Parathyroid adenoma (tissue), 2 donors: ENCODE results near the gene CAMTA1.

Experiments
- H2AFZ ChIP-seq: fragments of 300-600 bp; sonication (generic); one replicate; pipeline ENCODE4 v1.7.0; 2017; ENCODE audit warnings: antibody characterized with exemption, mild to moderate bottlenecking
- H3K27ac ChIP-seq: fragments of 300-600 bp; sonication (generic); one replicate; pipeline ENCODE4 v1.7.0; 2017
- H3K27me3 ChIP-seq: fragments of 300-600 bp; sonication (generic); one replicate; pipeline ENCODE4 v1.7.0; 2017; ENCODE audit warnings: low read length; ENCODE audit not compliant: control insufficient read depth, insufficient read depth
- H3K36me3 ChIP-seq: fragments of 300-600 bp; sonication (generic); one replicate; pipeline ENCODE4 v1.7.0; 2017; ENCODE audit warnings: low read length; ENCODE audit not compliant: control insufficient read depth, insufficient read depth
- H3K4me1 ChIP-seq: fragments of 300-600 bp; sonication (generic); one replicate; pipeline ENCODE4 v1.7.0; 2017; ENCODE audit warnings: control low read depth
- H3K4me2 ChIP-seq: fragments of 300-600 bp; sonication (generic); one replicate; pipeline ENCODE4 v1.7.0; 2017; ENCODE audit warnings: low read length
- H3K4me3 ChIP-seq: fragments of 300-600 bp; sonication (generic); one replicate; pipeline ENCODE4 v1.7.0; 2017; ENCODE audit warnings: low read depth, low read length
- H3K79me2 ChIP-seq: fragments of 300-600 bp; sonication (generic); one replicate; pipeline ENCODE4 v1.7.0; 2017; ENCODE audit warnings: control low read depth
- H3K9ac ChIP-seq: fragments of 300-600 bp; sonication (generic); one replicate; pipeline ENCODE4 v1.7.0; 2017; ENCODE audit warnings: mild to moderate bottlenecking
- H3K9me3 ChIP-seq: fragments of 300-600 bp; sonication (generic); one replicate; pipeline ENCODE4 v1.7.0; 2017; ENCODE audit warnings: low read length; ENCODE audit not compliant: control insufficient read depth
- TF ChIP-seq, protein P1 (sequence below): fragments of 300-600 bp; sonication (generic); IDR thresholded peaks from one replicate; pipeline ENCODE4 v1.7.0; 2017; ENCODE audit warnings: antibody characterized with exemption, mild to moderate bottlenecking
- donor health status: primary hyperparathyroidism.

The CAMTA1 gene

DNA sequence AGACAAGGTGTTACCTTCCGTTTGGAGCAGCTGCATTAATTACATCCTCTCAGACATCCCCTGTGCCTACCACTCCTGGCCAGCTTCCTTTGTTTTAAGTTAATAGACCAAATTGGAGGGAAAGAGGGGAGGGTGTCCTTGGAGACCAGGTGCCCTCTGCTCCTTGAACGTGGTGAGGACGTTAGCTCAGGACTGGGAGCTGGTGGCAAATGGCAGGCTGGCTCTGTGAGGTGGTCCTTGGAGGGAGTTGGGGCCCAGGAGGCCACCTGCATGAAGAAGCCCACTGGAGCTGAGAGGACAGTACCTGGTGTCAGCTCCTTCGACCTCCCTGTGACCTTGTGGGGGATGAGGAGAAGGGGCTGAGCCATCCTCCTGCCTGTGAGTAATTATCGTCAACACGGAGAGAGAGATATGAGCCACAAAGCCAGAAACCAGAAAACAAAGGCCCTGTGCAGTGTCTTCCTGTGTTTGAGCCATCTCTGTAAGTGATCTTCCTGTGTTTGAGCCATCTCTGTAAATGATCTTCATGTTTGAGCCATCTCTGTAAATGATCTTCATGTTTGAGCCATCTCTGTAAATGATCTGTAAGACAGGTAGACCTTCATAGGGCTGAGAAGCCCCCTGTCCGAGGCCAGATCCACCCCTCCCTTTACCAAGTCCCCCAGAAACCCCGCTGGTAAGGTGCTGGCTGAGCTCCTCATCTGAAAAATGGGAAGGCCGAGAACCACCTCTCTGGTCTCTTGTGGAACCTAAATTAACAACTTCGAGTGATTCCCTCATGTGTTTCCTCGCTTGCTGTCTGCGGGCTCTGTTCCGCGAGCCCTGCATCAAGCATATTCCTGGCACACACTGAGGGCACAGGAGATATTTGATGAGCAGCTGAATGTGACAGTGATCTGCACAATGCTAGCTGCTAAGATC lies 126.0 kb downstream of the CAMTA1 start:
- no peak overlapping the region for H3K4me3 ChIP-seq
- H2AFZ ChIP-seq: no peak overlapping the region
- no peaks in the 10 kb centered on the region for H3K36me3 ChIP-seq
- no peaks in the 10 kb centered on the region for H3K4me1 ChIP-seq
- no peak overlapping the region for H3K27ac ChIP-seq
- no peaks in the 10 kb centered on the region for H3K27me3 ChIP-seq
- no peak overlapping the region for H3K4me2 ChIP-seq
- no peaks in the 10 kb centered on the region for H3K79me2 ChIP-seq
- H3K9me3 ChIP-seq: no peaks in the 10 kb centered on the region
- H3K9ac ChIP-seq: no peak overlapping the region
- TF ChIP-seq, protein P1, sequence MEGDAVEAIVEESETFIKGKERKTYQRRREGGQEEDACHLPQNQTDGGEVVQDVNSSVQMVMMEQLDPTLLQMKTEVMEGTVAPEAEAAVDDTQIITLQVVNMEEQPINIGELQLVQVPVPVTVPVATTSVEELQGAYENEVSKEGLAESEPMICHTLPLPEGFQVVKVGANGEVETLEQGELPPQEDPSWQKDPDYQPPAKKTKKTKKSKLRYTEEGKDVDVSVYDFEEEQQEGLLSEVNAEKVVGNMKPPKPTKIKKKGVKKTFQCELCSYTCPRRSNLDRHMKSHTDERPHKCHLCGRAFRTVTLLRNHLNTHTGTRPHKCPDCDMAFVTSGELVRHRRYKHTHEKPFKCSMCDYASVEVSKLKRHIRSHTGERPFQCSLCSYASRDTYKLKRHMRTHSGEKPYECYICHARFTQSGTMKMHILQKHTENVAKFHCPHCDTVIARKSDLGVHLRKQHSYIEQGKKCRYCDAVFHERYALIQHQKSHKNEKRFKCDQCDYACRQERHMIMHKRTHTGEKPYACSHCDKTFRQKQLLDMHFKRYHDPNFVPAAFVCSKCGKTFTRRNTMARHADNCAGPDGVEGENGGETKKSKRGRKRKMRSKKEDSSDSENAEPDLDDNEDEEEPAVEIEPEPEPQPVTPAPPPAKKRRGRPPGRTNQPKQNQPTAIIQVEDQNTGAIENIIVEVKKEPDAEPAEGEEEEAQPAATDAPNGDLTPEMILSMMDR: no peak

DNA sequence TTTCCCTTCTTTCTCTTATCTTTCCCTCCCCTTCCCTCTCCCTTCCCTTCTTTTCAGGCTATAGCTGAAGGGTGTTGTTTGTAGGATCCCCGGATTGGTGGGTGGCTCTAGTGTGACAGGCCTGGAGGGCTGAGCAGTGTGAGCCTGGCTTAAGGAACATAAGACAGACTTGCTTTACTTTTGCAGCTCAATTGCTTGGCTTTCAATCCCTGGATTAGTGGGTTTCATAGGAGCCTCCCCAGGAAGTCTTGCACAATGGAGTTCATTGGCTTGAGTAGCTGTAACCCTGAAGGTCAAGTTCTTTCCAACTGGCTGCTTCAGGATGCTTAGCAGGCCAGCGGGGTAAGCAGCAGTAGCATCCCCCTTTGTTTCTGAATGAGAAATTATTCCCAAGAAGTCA lies 126.7 kb downstream of the CAMTA1 start:
- Histone ChIP-seq H3K36me3 (no peaks in the 10 kb centered on the region), H3K9ac (no peak overlapping the region), H3K4me2 (no peak overlapping the region), H3K9me3 (no peaks in the 10 kb centered on the region), H3K79me2 (no peaks in the 10 kb centered on the region), H3K4me1 (no peaks in the 10 kb centered on the region), H3K4me3 (no peak overlapping the region), H3K27me3 (no peaks in the 10 kb centered on the region), H3K27ac (no peak overlapping the region), H2AFZ (no peak overlapping the region)
- TF ChIP-seq, protein P1: no peak

DNA sequence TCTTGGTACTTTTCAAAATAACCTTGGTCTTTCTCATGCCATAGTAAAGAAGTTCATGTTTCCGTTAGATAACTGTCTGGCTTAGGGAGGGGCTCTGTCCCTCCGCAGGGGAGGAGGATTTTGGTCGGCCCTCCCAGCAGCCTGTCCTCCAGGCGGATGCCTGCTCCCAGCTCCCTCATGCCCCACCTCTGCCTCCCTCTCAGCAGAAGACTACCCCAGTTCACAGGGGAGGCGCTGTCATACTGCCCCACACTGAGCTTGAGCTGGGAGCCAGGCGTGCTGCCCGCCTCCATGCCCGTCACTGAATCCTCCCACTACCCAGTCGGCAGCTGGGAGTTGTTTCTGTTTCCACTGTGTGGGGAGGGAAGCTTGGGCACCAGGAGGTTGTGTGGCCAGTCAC lies 127.3 kb downstream of the CAMTA1 start:
- TF ChIP-seq, protein P1: no peak
- Histone ChIP-seq H2AFZ (no peak overlapping the region), H3K79me2 (no peaks in the 10 kb centered on the region), H3K4me1 (no peaks in the 10 kb centered on the region), H3K4me2 (no peak overlapping the region), H3K27me3 (no peaks in the 10 kb centered on the region), H3K27ac (no peak overlapping the region), H3K4me3 (no peak overlapping the region), H3K9ac (no peak overlapping the region), H3K9me3 (no peaks in the 10 kb centered on the region), H3K36me3 (no peaks in the 10 kb centered on the region)

DNA sequence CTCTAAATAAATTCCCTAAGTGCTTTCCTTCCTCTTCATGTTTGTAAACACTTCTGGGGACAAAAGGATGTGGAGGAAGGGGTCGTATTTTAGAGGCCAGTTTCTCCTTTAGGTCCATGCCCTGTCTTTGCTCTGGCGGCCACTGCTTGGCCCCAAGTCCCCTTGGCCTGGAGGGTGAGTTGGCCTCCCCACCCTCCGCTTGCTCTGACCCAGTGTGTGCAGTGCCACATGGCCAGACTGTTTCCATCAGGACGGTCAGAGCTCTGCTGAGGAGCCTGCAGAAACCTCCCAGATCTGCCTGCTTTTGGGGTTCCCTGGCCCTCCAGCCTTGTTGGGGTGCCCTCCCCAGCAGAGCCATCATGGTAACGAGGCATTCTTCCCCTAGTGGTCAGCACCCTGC lies 127.8 kb downstream of the CAMTA1 start:
- Histone ChIP-seq H3K9me3 (no peaks in the 10 kb centered on the region), H3K36me3 (no peaks in the 10 kb centered on the region), H3K4me2 (no peak overlapping the region), H3K27me3 (no peaks in the 10 kb centered on the region), H3K79me2 (no peaks in the 10 kb centered on the region), H3K4me3 (no peak overlapping the region), H3K4me1 (no peaks in the 10 kb centered on the region), H3K27ac (no peak overlapping the region), H3K9ac (no peak overlapping the region), H2AFZ (no peak overlapping the region)
- TF ChIP-seq, protein P1: no peak

DNA sequence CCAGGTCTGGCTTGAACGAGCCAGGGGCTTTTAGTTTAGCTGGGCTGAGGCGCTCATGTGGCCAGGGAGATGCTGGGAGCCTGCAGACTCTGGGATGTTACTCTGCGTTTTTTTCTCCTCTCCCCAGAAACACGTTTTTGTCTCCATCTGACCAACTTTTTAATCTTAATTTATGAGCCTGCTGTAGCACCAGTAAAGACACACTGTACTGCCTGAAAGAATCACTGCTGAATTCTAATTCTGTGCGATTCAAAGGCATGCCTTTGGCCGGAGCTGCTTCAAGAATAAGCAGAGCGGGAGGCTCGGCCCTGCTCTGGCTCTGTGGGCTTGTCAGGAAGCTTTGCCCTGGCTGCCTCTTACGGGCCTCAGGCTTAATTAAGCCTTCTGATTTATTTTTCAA lies 129.5 kb downstream of the CAMTA1 start:
- H3K27ac ChIP-seq: no peak overlapping the region
- TF ChIP-seq, protein P1: no peak
- no peaks in the 10 kb centered on the region for H3K79me2 ChIP-seq
- H3K36me3 ChIP-seq: no peaks in the 10 kb centered on the region
- H3K9ac ChIP-seq: no peak overlapping the region
- H3K9me3 ChIP-seq: no peaks in the 10 kb centered on the region
- no peak overlapping the region for H2AFZ ChIP-seq
- H3K4me2 ChIP-seq: no peak overlapping the region
- H3K4me1 ChIP-seq: no peaks in the 10 kb centered on the region
- no peaks in the 10 kb centered on the region for H3K27me3 ChIP-seq
- H3K4me3 ChIP-seq: no peak overlapping the region
